ENCODE data around the gene GAS7. TPM values are rescaled to one million over a fixed set of nuclear protein-coding genes. Genes with fewer than 3 reads are reported as not detected.

The GAS7 gene
- total and polyA plus RNA-seq, 3 donors from 2014 or later: 70.2 to 184 (median 152) TPM

DNA sequence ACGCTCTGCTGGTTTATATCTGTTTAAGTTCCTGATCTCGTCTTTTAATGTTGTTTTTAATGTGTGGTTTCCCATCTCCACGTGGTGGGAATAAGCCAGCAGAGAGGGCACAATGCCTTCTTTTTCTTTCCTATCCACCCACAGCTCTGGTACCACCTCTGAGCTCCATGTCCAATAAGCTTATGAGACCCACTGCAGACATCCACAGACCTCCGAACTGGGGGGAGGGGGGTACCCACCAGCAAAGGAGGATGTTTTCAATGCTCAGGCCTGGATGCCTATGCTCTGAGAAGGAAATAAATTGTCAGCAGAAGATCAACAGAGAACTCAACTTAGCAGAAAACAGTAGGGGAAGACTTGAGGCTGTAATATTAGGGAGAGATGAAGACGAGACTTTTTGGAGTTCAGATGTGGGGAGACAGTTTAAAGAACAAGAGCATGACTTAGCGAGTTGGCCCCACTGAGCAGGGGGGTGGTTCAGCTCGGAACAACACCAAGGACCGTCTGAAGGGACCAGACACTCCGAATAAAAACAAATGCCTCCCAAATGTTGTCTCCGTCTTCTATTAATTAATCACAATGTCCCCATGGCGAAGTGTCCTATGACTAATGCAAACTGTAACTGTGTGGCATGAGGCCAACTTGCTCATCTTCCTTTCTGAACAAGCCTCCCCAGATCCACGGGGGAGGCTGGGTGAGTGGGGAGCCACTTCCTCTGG lies 62.7 kb downstream of the GAS7 start:
- TF ChIP-seq, protein P1, sequence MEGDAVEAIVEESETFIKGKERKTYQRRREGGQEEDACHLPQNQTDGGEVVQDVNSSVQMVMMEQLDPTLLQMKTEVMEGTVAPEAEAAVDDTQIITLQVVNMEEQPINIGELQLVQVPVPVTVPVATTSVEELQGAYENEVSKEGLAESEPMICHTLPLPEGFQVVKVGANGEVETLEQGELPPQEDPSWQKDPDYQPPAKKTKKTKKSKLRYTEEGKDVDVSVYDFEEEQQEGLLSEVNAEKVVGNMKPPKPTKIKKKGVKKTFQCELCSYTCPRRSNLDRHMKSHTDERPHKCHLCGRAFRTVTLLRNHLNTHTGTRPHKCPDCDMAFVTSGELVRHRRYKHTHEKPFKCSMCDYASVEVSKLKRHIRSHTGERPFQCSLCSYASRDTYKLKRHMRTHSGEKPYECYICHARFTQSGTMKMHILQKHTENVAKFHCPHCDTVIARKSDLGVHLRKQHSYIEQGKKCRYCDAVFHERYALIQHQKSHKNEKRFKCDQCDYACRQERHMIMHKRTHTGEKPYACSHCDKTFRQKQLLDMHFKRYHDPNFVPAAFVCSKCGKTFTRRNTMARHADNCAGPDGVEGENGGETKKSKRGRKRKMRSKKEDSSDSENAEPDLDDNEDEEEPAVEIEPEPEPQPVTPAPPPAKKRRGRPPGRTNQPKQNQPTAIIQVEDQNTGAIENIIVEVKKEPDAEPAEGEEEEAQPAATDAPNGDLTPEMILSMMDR (IDR thresholded peaks at IDR 0.05): no peak
- TF ChIP-seq POLR2A (IDR thresholded peaks at IDR 0.05): no peak
- Histone ChIP-seq H3K4me3 (no peak overlapping the region), H3K4me1 (peaks cover 9% of the 10 kb centered on the region), H3K9me3 (no peaks in the 10 kb centered on the region), H3K36me3 (ENCODE audit: low read depth, missing control alignments) (no peaks in the 10 kb centered on the region), H3K27me3 (no peaks in the 10 kb centered on the region), H3K27ac (no peak overlapping the region)
- WGBS, 2 donors: 55 to 67% methylated on average over 12 of the region's 12 CpGs
- intact Hi-C loops (cut with DNase I; ENCODE audit: low total_unique reads): no loop called here
- peak; percentile 67 for DNase-seq

DNA sequence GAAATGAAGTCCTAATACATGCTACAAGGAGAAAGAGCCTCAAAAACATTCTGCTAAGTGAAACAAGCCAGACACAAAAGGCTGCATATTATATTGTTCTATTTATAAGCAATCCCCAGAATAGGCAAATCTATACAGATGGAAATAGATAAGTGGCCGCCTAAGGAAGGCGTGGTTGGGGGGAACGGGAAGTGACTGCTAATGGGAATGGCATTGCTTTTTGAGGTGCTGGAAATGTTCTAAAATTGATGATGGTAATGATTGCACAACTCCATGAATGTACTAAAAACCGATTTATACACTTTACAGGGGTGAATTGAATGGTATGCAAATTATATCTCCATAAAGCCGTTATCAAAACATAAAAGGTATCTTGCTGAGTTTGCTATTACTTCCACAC lies 67.7 kb downstream of the GAS7 start:
- Histone ChIP-seq H3K9me3 (no peaks in the 10 kb centered on the region), H3K27ac (no peak overlapping the region), H3K4me1 (peaks cover 27% of the 10 kb centered on the region), H3K4me3 (no peak overlapping the region), H3K36me3 (ENCODE audit: low read depth, missing control alignments) (no peaks in the 10 kb centered on the region), H3K27me3 (no peaks in the 10 kb centered on the region)
- WGBS, 2 donors: 81 to 87% methylated on average over 5 of the region's 5 CpGs
- no peak for DNase-seq
- no peak for TF ChIP-seq POLR2A (IDR thresholded peaks at IDR 0.05)
- TF ChIP-seq, protein P1 (IDR thresholded peaks at IDR 0.05): no peak
- intact Hi-C loops (cut with DNase I; ENCODE audit: low total_unique reads): no loop called here

DNA sequence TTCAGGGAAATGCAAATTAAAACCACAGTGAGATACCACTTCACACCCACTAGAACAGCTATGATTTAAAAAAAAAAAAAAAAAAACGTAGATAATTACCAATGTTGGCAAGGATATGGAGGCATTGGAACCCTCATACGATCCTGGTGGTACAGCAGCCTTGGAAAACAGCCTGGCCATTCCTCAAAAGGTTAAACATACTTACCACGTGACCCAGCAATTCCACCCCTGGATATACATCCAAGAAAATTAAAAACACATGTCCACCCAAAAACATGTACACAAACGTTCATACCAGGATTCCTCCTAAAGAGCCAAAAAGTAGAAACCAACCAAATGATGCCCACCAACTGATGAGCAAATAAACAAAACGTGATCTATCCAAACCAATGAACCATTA lies 68.1 kb downstream of the GAS7 start:
- no peak overlapping the region for H3K27ac ChIP-seq
- DNase-seq: no peak
- H3K36me3 ChIP-seq (ENCODE audit: low read depth, missing control alignments): no peaks in the 10 kb centered on the region
- intact Hi-C loops (cut with DNase I; ENCODE audit: low total_unique reads): no loop called here
- no peaks in the 10 kb centered on the region for H3K27me3 ChIP-seq
- WGBS, 2 donors: 68 to 80% methylated on average over 5 of the region's 5 CpGs
- no peaks in the 10 kb centered on the region for H3K9me3 ChIP-seq
- TF ChIP-seq POLR2A (IDR thresholded peaks at IDR 0.05): no peak
- TF ChIP-seq, protein P1 (IDR thresholded peaks at IDR 0.05): no peak
- H3K4me3 ChIP-seq: no peak overlapping the region
- peaks cover 30% of the 10 kb centered on the region for H3K4me1 ChIP-seq

DNA sequence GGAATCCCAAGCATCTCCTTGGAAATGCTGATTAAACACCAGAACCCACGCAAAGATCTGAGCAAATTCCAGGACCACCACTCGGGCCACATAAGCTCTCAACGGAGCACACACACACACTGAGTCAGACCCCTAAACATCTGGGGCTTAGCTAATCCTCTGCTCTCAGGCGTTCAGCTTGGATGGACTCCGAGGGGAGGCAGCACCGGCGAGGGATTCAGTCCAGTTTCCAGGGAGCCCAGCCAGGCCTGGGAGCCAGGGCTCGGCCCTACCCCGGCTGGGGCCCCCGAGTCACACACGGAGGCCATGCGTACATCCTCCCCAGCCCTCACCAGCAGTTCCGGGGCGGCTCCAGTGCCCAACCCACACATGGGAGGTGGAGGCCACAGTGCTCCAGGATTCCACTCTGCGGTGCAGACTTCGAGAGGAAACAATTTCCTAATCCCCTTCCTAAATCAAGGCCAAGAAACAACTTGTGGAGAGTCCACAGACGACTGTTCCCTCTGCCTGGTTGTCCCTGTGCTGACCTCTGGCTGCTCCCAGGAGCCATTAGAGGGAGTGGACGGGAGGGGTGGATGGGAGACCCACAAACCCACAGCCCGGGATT lies 70.5 kb downstream of the GAS7 start:
- Histone ChIP-seq H3K27ac (peak overlapping the region; percentile 56 to 80), H3K36me3 (ENCODE audit: low read depth, missing control alignments) (no peaks in the 10 kb centered on the region), H3K4me1 (peaks cover 30% of the 10 kb centered on the region), H3K4me3 (no peak overlapping the region), H3K27me3 (no peaks in the 10 kb centered on the region), H3K9me3 (no peaks in the 10 kb centered on the region)
- DNase-seq: peak; percentile 72
- 15 to 58% methylated on average over 5 to 17 of the region's 19 CpGs for WGBS, 2 donors
- no peak for TF ChIP-seq POLR2A (IDR thresholded peaks at IDR 0.05)
- TF ChIP-seq, protein P1 (IDR thresholded peaks at IDR 0.05): no peak
- intact Hi-C loops (cut with DNase I; ENCODE audit: low total_unique reads): no loop called here
